ENCODE results near the gene YKT6.
A peak's percentile ranks its signal among the peaks of the same experiment; 100 is the strongest.

Gene YKT6

GRCh38 chr7:44232901-44233715 lies 32.3 kb downstream of the YKT6 start:
- no peak for DNase-seq (ENCODE audit: low read depth in 2 of 2)

DNA sequence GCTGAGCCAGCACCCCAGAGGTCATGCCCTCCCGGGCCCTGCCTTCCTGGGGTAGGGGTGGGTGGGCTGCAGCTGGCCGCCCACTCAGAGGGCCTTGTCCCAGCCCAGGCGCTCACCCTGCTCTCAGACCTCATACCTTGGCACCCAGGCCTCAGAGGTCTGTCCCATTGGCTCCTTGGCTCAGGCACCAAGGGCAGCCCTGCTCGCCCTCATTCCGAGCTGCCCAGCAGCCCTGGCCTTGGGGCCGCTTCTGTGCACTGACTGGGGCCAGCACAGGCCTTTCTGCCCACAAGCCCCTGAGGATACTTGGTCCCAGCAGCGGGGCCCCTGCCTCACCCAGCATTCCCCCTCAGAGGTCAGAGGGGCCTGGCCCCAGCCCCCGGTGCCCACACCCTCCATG lies 34.3 kb downstream of the YKT6 start:
- no peak for DNase-seq (ENCODE audit: low read depth in 2 of 2)

DNA sequence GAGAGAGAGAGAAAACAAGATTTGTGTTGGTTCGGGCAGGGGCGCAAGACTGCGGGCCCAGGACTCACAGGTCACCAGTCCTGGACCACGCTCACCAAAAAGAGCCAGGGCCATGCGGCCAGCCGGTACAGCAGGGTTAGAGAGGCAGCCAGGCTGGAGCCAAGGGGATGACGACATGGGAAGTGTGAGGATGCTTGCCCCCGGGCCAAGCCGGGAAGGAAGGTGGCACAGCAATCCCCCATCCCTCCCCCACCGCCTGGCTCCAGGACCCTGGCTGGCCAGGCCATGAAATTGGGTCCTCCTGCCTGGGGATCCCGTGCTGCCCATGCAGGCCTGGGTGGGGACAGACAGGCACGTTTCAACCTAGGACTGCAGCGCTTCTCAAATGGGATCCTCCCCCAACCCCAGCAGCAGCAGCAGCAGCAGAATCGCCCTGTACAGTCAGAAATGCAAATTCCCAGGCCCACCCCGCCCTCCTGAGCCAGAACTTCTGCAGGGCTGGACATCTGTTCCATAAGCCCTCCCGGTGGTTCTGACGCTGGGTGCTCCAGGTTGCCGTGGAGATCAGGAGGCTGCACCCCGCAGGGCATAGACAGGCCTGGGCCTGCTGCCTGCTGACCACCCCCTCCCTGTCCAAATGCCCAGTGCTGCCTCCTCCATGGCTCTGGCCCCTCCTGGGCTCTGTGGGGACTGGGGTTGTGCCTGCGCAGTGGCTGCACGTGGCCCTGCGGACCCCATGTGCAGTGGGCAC lies 35.0 kb downstream of the YKT6 start:
- DNase-seq (ENCODE audit: low read depth in 2 of 2): no peak

DNA sequence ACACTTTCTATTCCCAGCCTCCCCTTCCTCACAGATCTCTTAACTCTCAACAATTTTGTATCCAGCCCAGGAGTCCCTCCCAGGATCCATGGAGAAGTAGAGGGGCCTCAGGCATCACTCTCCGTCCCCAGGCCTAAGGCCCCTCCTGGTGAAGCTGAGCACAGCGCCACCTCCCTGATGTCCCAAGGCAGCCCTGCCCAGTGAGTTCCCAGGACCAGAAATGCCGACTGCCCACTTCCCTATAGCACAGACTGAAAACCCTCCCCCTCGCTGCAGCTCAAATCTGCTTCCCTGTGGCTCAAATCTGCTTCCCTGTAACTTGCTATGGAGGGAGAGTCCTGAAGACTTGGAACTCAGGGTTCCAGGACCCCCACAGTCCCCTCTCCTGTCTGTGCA lies 35.6 kb downstream of the YKT6 start:
- DNase-seq (ENCODE audit: low read depth in 2 of 2): no peak

GRCh38 chr7:44237696-44238095 lies 36.9 kb downstream of the YKT6 start:
- DNase-seq (ENCODE audit: low read depth in 2 of 2): no peak

DNA sequence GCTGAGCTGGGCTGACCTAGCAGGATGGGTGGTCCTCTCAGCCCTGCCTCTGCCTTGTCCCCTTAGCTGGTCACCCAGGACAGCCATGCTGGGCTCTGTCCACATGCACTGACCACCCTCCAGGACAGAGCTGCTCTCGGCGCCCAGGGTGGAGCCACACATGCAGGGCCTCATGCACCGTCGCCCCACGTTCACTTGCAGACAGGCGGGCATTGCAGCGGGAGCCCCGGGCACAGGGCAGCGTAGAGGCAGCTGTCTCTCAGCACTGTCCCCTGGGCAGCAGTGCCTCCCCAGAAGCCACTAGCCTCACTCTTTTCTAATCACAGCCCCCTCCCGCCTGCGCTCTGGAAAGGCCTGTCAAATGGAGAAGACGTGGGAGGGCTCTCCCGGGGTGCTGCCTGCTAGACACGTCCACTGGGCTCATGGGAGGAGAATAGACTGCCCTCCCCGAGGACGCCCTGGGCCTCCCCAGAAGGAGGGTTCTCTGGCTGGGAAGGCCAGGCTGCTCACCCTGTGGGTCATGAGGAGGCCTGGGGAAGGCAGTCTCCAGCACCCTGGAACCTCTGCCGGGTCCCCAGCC lies 37.4 kb downstream of the YKT6 start:
- no peak for DNase-seq (ENCODE audit: low read depth in 2 of 2)

- DNase-seq (ENCODE audit: low read depth in 2 of 2): no peak
Observed at GRCh38 chr7:44239361-44239760, 38.6 kb downstream of the YKT6 start.

- no peak for DNase-seq (ENCODE audit: low read depth in 2 of 2)
Observed at GRCh38 chr7:44240376-44240775, 39.6 kb downstream of the YKT6 start.

- DNase-seq (ENCODE audit: low read depth in 2 of 2): peak in 1 of 2 donors; percentile 9
Observed at GRCh38 chr7:44240983-44241510, 40.3 kb downstream of the YKT6 start.

GRCh38 chr7:44242091-44242490 lies 41.3 kb downstream of the YKT6 start:
- DNase-seq (ENCODE audit: low read depth in 2 of 2): no peak

GRCh38 chr7:44244282-44244681 lies 43.5 kb downstream of the YKT6 start:
- peak in 1 of 2 donors; percentile 11 for DNase-seq (ENCODE audit: low read depth in 2 of 2)

- no peak for DNase-seq (ENCODE audit: low read depth in 2 of 2)
Observed at GRCh38 chr7:44246396-44247113, 45.8 kb downstream of the YKT6 start.

GRCh38 chr7:44247868-44248651 lies 47.3 kb downstream of the YKT6 start:
- no peak for DNase-seq (ENCODE audit: low read depth in 2 of 2)

DNA sequence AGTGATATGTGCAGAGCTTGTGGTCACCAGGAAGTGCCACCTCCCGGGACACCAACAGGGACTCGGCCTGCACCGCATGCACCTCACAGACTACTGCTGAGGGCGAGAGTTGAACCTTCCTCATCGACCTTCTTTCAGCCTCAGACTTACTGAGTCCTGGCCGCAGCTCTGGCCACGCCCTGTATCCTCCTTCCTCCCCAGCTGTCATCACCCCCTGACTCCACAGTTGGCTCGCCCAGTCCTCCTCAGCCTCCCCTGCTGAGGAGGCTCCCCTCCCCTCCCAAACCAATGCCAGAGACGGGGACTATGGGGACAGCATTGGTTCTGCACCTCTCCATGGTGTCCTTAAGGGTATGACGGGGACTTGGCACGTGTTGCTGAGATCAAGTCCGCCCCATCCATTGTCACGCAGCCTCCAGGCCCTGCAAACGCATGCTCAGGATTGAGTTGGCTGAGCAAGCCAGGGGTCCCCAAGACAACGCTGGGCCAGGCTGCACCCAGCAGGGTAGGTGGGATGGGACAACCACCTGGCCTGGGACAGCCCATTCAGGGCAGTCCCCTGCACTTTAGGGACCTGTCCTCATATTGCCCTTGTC lies 49.0 kb downstream of the YKT6 start:
- no peak for DNase-seq (ENCODE audit: low read depth in 2 of 2)

GRCh38 chr7:44251269-44251668 lies 50.5 kb downstream of the YKT6 start:
- no peak for DNase-seq (ENCODE audit: low read depth in 2 of 2)

DNA sequence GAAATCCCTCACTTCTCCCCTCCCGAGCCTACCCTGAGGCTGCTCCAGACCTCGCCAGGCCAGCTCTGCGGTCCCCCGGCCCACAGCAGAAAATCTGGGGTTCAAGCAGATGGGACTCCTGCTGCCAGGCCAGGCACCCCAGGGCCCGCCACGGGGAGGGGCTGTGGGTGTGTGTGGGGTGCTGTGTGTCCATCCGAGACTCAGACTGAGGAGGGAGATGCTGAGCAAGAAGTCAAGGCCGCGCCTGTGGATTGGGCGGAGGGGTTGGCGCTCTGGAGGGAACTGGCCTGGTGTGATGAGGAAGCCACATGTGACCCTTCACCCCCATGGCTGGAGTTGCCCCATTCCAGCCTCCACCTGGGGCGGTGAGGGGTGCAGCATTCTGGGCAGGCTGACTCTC lies 51.1 kb downstream of the YKT6 start:
- no peak for DNase-seq (ENCODE audit: low read depth in 2 of 2)

DNA sequence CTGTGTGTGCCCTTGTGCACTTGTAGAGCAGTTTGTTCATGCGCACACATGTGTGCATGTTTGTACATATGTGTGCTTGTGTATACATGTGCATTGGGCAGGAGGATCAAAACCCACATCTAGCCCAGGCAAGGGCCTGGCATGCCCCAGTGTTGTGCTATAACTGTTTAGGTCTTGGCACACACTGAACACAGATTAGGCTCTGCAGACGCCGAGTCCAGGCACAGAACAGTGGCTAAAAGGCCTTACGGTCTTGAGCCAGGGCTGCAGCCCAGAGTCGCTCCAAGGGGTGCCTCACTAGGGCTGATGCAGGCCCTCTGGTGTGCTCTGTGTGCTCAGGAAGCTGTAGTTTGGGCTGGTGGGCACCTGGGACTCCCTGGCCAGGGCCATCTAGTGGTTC lies 55.7 kb downstream of the YKT6 start:
- no peak for DNase-seq (ENCODE audit: low read depth in 2 of 2)

- no peak for DNase-seq (ENCODE audit: low read depth in 2 of 2)
Observed at GRCh38 chr7:44257213-44257612, 56.4 kb downstream of the YKT6 start.

GRCh38 chr7:44257618-44258422 lies 57.0 kb downstream of the YKT6 start:
- peak; percentile 13 to 39 for DNase-seq (ENCODE audit: low read depth in 2 of 2)

- no peak for DNase-seq (ENCODE audit: low read depth in 2 of 2)
Observed at GRCh38 chr7:44258423-44258760, 57.6 kb downstream of the YKT6 start.
